SK-N-SH treated with all-trans-retinoic acid at 6 μM for 48 hours (cell line): ENCODE measurements around the gene FARP1.

Experiments
- ATAC-seq: fragments of 200-7000 bp; cut with Tn5 transposase; 3 replicates; pipeline ENCODE4 v1.9.1; 2020; ENCODE audit warnings: mild to moderate bottlenecking, moderate library complexity
- ARNTL ChIP-seq: fragments of 450-650 bp; formaldehyde crosslinking; IDR thresholded peaks from 2 replicates; pipeline ENCODE4 v1.5.0; 2020; ENCODE audit warnings: low read depth, mild to moderate bottlenecking, moderate library complexity, borderline replicate concordance
- BACH2 ChIP-seq: fragments of 250-450 bp; sonication (Bioruptor Pico); IDR thresholded peaks from 2 replicates; pipeline ENCODE4 v1.9.0; 2021; ENCODE audit warnings: mild to moderate bottlenecking, borderline replicate concordance
- CREB5 ChIP-seq: fragments of 250-450 bp; sonication (Bioruptor Pico); IDR thresholded peaks from 2 replicates; pipeline ENCODE4 v1.5.1; 2020; ENCODE audit warnings: low read depth, mild to moderate bottlenecking, moderate library complexity
- CSDC2 ChIP-seq: fragments of 250-450 bp; sonication (Bioruptor Pico); IDR thresholded peaks from 2 replicates; pipeline ENCODE4 v1.5.0; 2020; ENCODE audit warnings: mild to moderate bottlenecking, moderate library complexity
- CSRNP3 ChIP-seq: fragments of 250-450 bp; sonication (Bioruptor Pico); IDR thresholded peaks from 2 replicates; pipeline ENCODE4 v1.5.1; 2021; ENCODE audit warnings: mild to moderate bottlenecking, moderate library complexity
- ESRRG ChIP-seq: fragments of 250-450 bp; sonication (Bioruptor Pico); IDR thresholded peaks from 2 replicates; pipeline ENCODE4 v1.6.1; 2021; ENCODE audit warnings: mild to moderate bottlenecking
- GLIS3 ChIP-seq: fragments of 250-450 bp; sonication (Bioruptor Pico); IDR thresholded peaks from 2 replicates; pipeline ENCODE4 v1.5.0; 2020; ENCODE audit warnings: mild to moderate bottlenecking, moderate library complexity
- ISL1 ChIP-seq: fragments of 250-450 bp; sonication (Bioruptor Pico); IDR thresholded peaks from 2 replicates; pipeline ENCODE4 v2.1.2; 2022; ENCODE audit warnings: mild to moderate bottlenecking, moderate library complexity
- OSR1 ChIP-seq: fragments of 250-450 bp; sonication (Bioruptor Pico); IDR thresholded peaks from 2 replicates; pipeline ENCODE4 v1.8.0; 2022; ENCODE audit warnings: moderate library complexity, mild to moderate bottlenecking, inconsistent platforms
- PATZ1 ChIP-seq: fragments of 250-450 bp; sonication (Bioruptor Pico); IDR thresholded peaks from 2 replicates; pipeline ENCODE4 v1.8.0; 2020; ENCODE audit warnings: mild to moderate bottlenecking, moderate library complexity, borderline replicate concordance
- POU6F1 ChIP-seq: fragments of 250-450 bp; sonication (Bioruptor Pico); IDR thresholded peaks from 2 replicates; pipeline ENCODE4 v1.8.0; 2021; ENCODE audit warnings: low read depth, mild to moderate bottlenecking, moderate library complexity, borderline replicate concordance
- PPARA ChIP-seq: fragments of 250-450 bp; sonication (Bioruptor Pico); IDR thresholded peaks from 2 replicates; pipeline ENCODE4 v1.5.0; 2020; ENCODE audit warnings: mild to moderate bottlenecking, borderline replicate concordance
- RARB ChIP-seq: fragments of 250-450 bp; sonication (Bioruptor Pico); IDR thresholded peaks from 2 replicates; pipeline ENCODE4 v1.8.0; 2021; ENCODE audit warnings: mild to moderate bottlenecking, moderate library complexity
- SNAI2 ChIP-seq: fragments of 250-450 bp; sonication (Bioruptor Pico); IDR thresholded peaks from 2 replicates; pipeline ENCODE4 v1.5.0; 2020; ENCODE audit warnings: mild to moderate bottlenecking, moderate library complexity
- TOX ChIP-seq: fragments of 250-450 bp; sonication (Bioruptor Pico); IDR thresholded peaks from 2 replicates; pipeline ENCODE4 v1.8.0; 2021; ENCODE audit warnings: mild to moderate bottlenecking, moderate library complexity, borderline replicate concordance
- TSHZ2 ChIP-seq: fragments of 250-450 bp; sonication (Bioruptor Pico); IDR thresholded peaks from 2 replicates; pipeline ENCODE4 v1.5.0; 2020; ENCODE audit warnings: mild to moderate bottlenecking, moderate library complexity
- ZC3H10 ChIP-seq: fragments of 250-450 bp; sonication (Bioruptor Pico); IDR thresholded peaks from 2 replicates; pipeline ENCODE4 v1.5.1; 2021; ENCODE audit warnings: mild to moderate bottlenecking, moderate library complexity
- ZFP3 ChIP-seq: fragments of 250-450 bp; sonication (Bioruptor Pico); IDR thresholded peaks from 2 replicates; pipeline ENCODE4 v1.5.0; 2020; ENCODE audit warnings: mild to moderate bottlenecking, moderate library complexity
- ZNF565 ChIP-seq: fragments of 450-650 bp; formaldehyde crosslinking; conservative IDR thresholded peaks from 2 replicates; pipeline ENCODE4 v1.5.0; 2020; ENCODE audit warnings: low read depth, mild to moderate bottlenecking, moderate library complexity
- ZNF70 ChIP-seq: fragments of 450-650 bp; formaldehyde crosslinking; IDR thresholded peaks from 2 replicates; pipeline ENCODE4 v1.5.0; 2020; ENCODE audit warnings: mild to moderate bottlenecking, moderate library complexity
- ZNF8 ChIP-seq: fragments of 450-650 bp; formaldehyde crosslinking; IDR thresholded peaks from 2 replicates; pipeline ENCODE4 v1.5.0; 2020; ENCODE audit warnings: mild to moderate bottlenecking, moderate library complexity

Gene FARP1

GRCh38 chr13:98233127-98233526 lies 90.2 kb downstream of the FARP1 start:
- TF ChIP-seq TSHZ2 (CRISPR knock-in tag): no peak
- no peak for TF ChIP-seq TOX (CRISPR knock-in tag)
- no peak for TF ChIP-seq ISL1 (CRISPR knock-in tag)
- no peak for TF ChIP-seq BACH2 (CRISPR knock-in tag)
- TF ChIP-seq ZC3H10 (CRISPR knock-in tag): no peak
- TF ChIP-seq CREB5 (CRISPR knock-in tag): no peak
- TF ChIP-seq PPARA (CRISPR knock-in tag): no peak
- TF ChIP-seq ESRRG (CRISPR knock-in tag): no peak
- no peak for ATAC-seq

- TF ChIP-seq ZNF70 (CRISPR knock-in tag) (no peak), CSRNP3 (CRISPR knock-in tag) (no peak), BACH2 (CRISPR knock-in tag) (no peak), CSDC2 (no peak), ZC3H10 (CRISPR knock-in tag) (no peak), ZFP3 (CRISPR knock-in tag) (no peak), ZNF565 (CRISPR knock-in tag) (no peak), GLIS3 (no peak), ZNF8 (CRISPR knock-in tag) (no peak), CREB5 (CRISPR knock-in tag) (no peak), RARB (CRISPR knock-in tag) (no peak), POU6F1 (CRISPR knock-in tag) (no peak), PPARA (CRISPR knock-in tag) (no peak), TOX (CRISPR knock-in tag) (no peak), PATZ1 (CRISPR knock-in tag) (no peak), SNAI2 (CRISPR knock-in tag) (no peak), ARNTL (CRISPR knock-in tag) (no peak), ESRRG (CRISPR knock-in tag) (no peak), TSHZ2 (CRISPR knock-in tag) (no peak), OSR1 (CRISPR knock-in tag) (no peak)
- TF ChIP-seq, all 23 proteins: peak for 0
- ATAC-seq: no peak
Observed at GRCh38 chr13:98234348-98234747, 91.5 kb downstream of the FARP1 start.
